Gastroesophageal sphincter (tissue), 4 donors: ENCODE data around the gene GSG1L. TPM values are rescaled to one million over a fixed set of nuclear protein-coding genes. Genes with fewer than 3 reads are reported as not detected.

Experiments
- ATAC-seq: fragments of 150-250 bp; one replicate; pipeline ENCODE4 v1.9.1; 2016; ENCODE audit warnings: mild to moderate bottlenecking, moderate library complexity
- H3K27ac ChIP-seq, 4 donors: fragments of 200-600 bp; sonication (generic) in 3 of 4; 1 replicate in 3 of 4; 2 replicates in 1 of 4; pipeline ENCODE4 v1.5.1; 2016 to 2019
- H3K27me3 ChIP-seq: fragments of 200-600 bp; sonication (generic); one replicate; pipeline ENCODE4 v1.5.1; 2019
- H3K36me3 ChIP-seq, 2 donors: fragments of 200-600 bp; sonication (generic); one replicate each; pipeline ENCODE4 v1.5.1; 2019; ENCODE audit warnings: control low read depth in 1 of 2
- H3K4me1 ChIP-seq, 3 donors: fragments of 200-600 bp; sonication (generic); 1 replicate in 2 of 3; 2 replicates in 1 of 3; pipeline ENCODE4 v1.5.1; 2016 to 2019; ENCODE audit warnings: control low read depth in 2 of 3
- H3K4me3 ChIP-seq, 2 donors: fragments of 200-600 bp; sonication (generic); one replicate each; pipeline ENCODE4 v1.5.1; 2019; ENCODE audit warnings: mild to moderate bottlenecking in 1 of 2, moderate library complexity in 1 of 2
- H3K9me3 ChIP-seq, 3 donors: fragments of 200-600 bp; sonication (generic); one replicate each; pipeline ENCODE4 v1.5.1; 2017 to 2019; ENCODE audit warnings: control low read depth in 2 of 3
- CTCF ChIP-seq, 4 experiments: fragments of 200-600 bp in 2 of 4; fragments of 450-650 bp in 2 of 4; sonication (generic) in 1 of 4; IDR thresholded peaks; one replicate each; pipeline ENCODE4 v1.5.1; 2017 to 2019; ENCODE audit warnings: antibody characterized with exemption in 4 of 4, mild to moderate bottlenecking in 2 of 4, moderate library complexity in 2 of 4
- EP300 ChIP-seq: sonication (generic); formaldehyde crosslinking; IDR thresholded peaks from one replicate; pipeline ENCODE4 v1.6.1; 2017; ENCODE audit warnings: antibody characterized with exemption, mild to moderate bottlenecking
- POLR2A ChIP-seq, 2 donors: fragments of 450-650 bp; IDR thresholded peaks; one replicate each; pipeline ENCODE4 v1.6.1; 2017; ENCODE audit warnings: antibody characterized with exemption in 2 of 2, mild to moderate bottlenecking in 2 of 2, moderate library complexity in 1 of 2
- POLR2AphosphoS5 ChIP-seq: sonication (generic); formaldehyde crosslinking; IDR thresholded peaks from one replicate; pipeline ENCODE4 v1.6.1; 2017; ENCODE audit warnings: antibody characterized with exemption
- WGBS, 2 donors: methylation state at CpG; one replicate each; pipeline ENCODE4 v1.1.5; 2018; ENCODE audit warnings: low coverage in 1 of 2; 5-methylcytosine and 5-hydroxymethylcytosine counted together
- total RNA-seq, 4 donors: library from RNA; depleted of rRNA; stranded (reverse); fragments of >200 nt; gene quantifications; one replicate each; pipeline ENCODE4 v1.1.0, GENCODE V29; 2016

The GSG1L gene
- total RNA-seq, 4 donors from 2014 or later = 1.0 TPM; not detected in 3

GRCh38 chr16:27786923-27787625 lies 276.4 kb downstream of the GSG1L start:
- WGBS, 2 donors = 77 to 85% methylated on average over 12 to 17 of the region's 19 CpGs
- Histone ChIP-seq H3K36me3 (no peaks in the 10 kb centered on the region), H3K9me3 (no peaks in the 10 kb centered on the region), H3K4me3 (no peak overlapping the region), H3K27ac (no peak overlapping the region), H3K27me3 (peaks cover 42% of the 10 kb centered on the region), H3K4me1 (no peaks in the 10 kb centered on the region)
- TF ChIP-seq POLR2AphosphoS5 = no peak
- TF ChIP-seq CTCF (IDR thresholded peaks at IDR 0.05) = no peak
- no peak for TF ChIP-seq EP300
- TF ChIP-seq POLR2A (IDR thresholded peaks at IDR 0.05) = no peak
- ATAC-seq = no peak

GRCh38 chr16:27786221-27786922 lies 277.1 kb downstream of the GSG1L start:
- ATAC-seq = no peak
- TF ChIP-seq POLR2AphosphoS5 (no peak), POLR2A (IDR thresholded peaks at IDR 0.05) (no peak), CTCF (IDR thresholded peaks at IDR 0.05) (no peak), EP300 (no peak)
- Histone ChIP-seq H3K36me3 (no peaks in the 10 kb centered on the region), H3K27ac (no peak overlapping the region), H3K4me3 (no peak overlapping the region), H3K4me1 (no peaks in the 10 kb centered on the region), H3K27me3 (peaks cover 42% of the 10 kb centered on the region), H3K9me3 (no peaks in the 10 kb centered on the region)
- WGBS, 2 donors = 64 to 75% methylated on average over 2 to 4 of the region's 16 CpGs

DNA sequence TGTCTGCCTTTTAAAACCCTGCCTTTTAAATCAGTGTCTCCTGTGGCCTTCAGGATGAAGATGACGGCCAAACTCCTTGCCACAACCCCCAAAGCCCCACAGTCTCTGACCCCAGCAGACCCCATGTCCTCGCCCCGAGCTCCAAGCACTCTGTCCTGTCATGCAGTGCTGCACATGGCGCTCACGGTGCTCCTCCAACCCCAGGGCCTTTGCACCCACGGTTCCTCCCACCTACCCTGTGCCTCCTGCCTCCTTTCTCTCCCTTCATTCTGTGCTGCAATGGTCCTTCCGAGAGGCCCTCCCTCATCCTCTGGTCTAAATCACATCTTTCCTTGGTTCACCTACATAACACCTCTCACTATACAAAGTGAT lies 278.2 kb downstream of the GSG1L start:
- Histone ChIP-seq H3K27ac (no peak overlapping the region), H3K4me3 (no peak overlapping the region), H3K9me3 (no peaks in the 10 kb centered on the region), H3K4me1 (peaks cover 0 to 9% (median 4%) of the 10 kb centered on the region in 3 donors), H3K36me3 (no peaks in the 10 kb centered on the region), H3K27me3 (peaks cover 42% of the 10 kb centered on the region)
- WGBS, 2 donors = 84 to 92% methylated on average over 2 to 7 of the region's 7 CpGs
- no peak for ATAC-seq
- TF ChIP-seq POLR2A (IDR thresholded peaks at IDR 0.05) (no peak), EP300 (no peak), POLR2AphosphoS5 (no peak), CTCF (IDR thresholded peaks at IDR 0.05) (no peak)

- H3K27me3 ChIP-seq = peaks cover 42% of the 10 kb centered on the region
- H3K9me3 ChIP-seq = no peaks in the 10 kb centered on the region
- H3K27ac ChIP-seq = no peak overlapping the region
- H3K4me1 ChIP-seq = peaks cover 0 to 16% (median 8%) of the 10 kb centered on the region in 3 donors
- no peak for ATAC-seq
- no peak for TF ChIP-seq POLR2A (IDR thresholded peaks at IDR 0.05)
- TF ChIP-seq EP300 = no peak
- no peak for TF ChIP-seq POLR2AphosphoS5
- no peak for TF ChIP-seq CTCF (IDR thresholded peaks at IDR 0.05)
- H3K4me3 ChIP-seq = no peak overlapping the region
- WGBS, 2 donors = 68 to 86% methylated on average over 2 to 3 of the region's 20 CpGs
- no peaks in the 10 kb centered on the region for H3K36me3 ChIP-seq
Measured at GRCh38 chr16:27784351-27785306, 278.9 kb downstream of the GSG1L start.
